Loucy (cell line): Measurements from ENCODE around the gene ATRNL1.

Experiments used
- EZH2phosphoT487 ChIP-seq: fragments of 200-600 bp; IDR thresholded peaks from 2 replicates; pipeline ENCODE4 v1.6.1; 2018; ENCODE audit warnings: antibody characterized with exemption, mild to moderate bottlenecking, moderate library complexity, borderline replicate concordance
- TF ChIP-seq, protein P1 (sequence below): fragments of 200-600 bp; sonication (generic); conservative IDR thresholded peaks from 2 replicates; pipeline ENCODE4 v1.5.1; 2014; ENCODE audit warnings: mild to moderate bottlenecking, antibody characterized with exemption, low read length

DNA sequence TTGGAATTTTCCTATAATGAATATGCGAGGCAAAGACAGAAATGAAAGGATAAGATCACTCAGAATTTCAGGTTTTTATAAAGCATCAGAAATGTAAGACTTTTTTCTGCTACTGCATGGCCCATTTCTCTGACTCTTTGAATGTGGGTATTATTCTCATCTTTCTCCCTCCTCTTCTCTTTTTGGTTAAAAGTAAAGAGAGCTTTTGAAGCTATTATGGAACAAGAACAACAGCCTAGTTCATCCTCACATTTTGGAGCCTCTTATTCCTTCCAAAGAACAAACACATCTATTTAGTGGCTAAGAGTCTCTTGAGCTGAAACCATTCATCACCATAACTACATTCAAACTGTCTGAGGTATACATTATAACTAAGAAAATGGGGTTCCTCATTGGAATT is 19.4 kb upstream of the ATRNL1 start:
- TF ChIP-seq, protein P1, sequence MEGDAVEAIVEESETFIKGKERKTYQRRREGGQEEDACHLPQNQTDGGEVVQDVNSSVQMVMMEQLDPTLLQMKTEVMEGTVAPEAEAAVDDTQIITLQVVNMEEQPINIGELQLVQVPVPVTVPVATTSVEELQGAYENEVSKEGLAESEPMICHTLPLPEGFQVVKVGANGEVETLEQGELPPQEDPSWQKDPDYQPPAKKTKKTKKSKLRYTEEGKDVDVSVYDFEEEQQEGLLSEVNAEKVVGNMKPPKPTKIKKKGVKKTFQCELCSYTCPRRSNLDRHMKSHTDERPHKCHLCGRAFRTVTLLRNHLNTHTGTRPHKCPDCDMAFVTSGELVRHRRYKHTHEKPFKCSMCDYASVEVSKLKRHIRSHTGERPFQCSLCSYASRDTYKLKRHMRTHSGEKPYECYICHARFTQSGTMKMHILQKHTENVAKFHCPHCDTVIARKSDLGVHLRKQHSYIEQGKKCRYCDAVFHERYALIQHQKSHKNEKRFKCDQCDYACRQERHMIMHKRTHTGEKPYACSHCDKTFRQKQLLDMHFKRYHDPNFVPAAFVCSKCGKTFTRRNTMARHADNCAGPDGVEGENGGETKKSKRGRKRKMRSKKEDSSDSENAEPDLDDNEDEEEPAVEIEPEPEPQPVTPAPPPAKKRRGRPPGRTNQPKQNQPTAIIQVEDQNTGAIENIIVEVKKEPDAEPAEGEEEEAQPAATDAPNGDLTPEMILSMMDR: no peak
- TF ChIP-seq EZH2phosphoT487: no peak
